ENCODE data around the gene HIF1A. TPM values are rescaled to one million over a fixed set of nuclear protein-coding genes. Genes with fewer than 3 reads are reported as not detected.

HIF1A gene
- total RNA-seq, 4 donors from 2014 or later: 52.1 to 160 (median 71.1) TPM

DNA sequence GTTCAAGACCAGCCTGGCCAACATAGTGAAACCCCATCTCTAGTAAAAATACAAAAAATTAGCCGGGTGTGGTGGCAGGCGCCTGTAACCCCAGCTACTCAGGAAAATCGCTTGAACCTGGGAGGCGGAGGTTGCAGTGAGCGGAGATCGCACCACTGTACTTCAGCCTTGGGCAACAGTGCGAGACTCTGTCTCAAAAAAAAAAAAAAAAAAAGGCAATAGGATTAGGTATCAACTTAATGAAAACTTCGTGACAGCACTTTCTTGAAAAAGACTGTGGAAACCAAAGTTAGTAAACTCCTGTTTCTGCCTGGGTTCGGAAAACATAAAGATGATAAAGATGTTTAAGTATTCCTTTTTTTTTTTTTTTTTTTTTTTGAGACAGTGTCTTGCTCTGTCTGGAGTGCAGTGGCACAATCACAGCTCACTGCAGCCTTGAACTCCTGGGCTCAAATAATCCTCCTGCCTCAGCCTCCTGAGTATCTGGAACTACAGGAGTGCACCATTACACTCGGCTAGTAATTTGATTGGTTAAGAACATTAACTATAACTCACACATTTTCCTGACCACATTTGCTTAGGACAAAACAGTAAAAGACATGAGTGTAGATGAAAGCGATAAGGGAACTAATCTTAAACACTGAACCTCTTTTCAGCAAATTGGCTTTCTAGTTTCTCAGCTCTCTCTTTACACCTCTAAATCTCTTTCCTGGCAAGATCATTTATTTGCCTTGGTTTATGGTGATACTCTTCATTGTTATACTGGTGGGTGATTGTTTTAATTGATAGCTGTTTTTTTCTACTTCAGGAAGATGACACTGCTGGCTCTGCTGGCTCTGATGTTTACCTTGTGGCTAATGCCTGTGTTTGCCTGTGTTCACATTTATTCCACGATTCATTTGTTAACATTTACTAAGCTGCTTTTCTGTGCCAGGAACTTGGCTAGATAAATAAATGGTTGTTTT is 15.8 kb downstream of the HIF1A start:
- DNase-seq: no peak
- H3K4me1 ChIP-seq: peaks cover 0 to 21% (median 6%) of the 10 kb centered on the region in 4 donors

GRCh38 chr14:61712137-61712536 is 16.8 kb downstream of the HIF1A start:
- peaks cover 0 to 23% (median 6%) of the 10 kb centered on the region in 4 donors for H3K4me1 ChIP-seq
- no peak overlapping the region for H3K27ac ChIP-seq
- H3K9me3 ChIP-seq: no peaks in the 10 kb centered on the region
- no peak overlapping the region for H3K4me3 ChIP-seq
- no peaks in the 10 kb centered on the region for H3K27me3 ChIP-seq
- TF ChIP-seq, protein P1, sequence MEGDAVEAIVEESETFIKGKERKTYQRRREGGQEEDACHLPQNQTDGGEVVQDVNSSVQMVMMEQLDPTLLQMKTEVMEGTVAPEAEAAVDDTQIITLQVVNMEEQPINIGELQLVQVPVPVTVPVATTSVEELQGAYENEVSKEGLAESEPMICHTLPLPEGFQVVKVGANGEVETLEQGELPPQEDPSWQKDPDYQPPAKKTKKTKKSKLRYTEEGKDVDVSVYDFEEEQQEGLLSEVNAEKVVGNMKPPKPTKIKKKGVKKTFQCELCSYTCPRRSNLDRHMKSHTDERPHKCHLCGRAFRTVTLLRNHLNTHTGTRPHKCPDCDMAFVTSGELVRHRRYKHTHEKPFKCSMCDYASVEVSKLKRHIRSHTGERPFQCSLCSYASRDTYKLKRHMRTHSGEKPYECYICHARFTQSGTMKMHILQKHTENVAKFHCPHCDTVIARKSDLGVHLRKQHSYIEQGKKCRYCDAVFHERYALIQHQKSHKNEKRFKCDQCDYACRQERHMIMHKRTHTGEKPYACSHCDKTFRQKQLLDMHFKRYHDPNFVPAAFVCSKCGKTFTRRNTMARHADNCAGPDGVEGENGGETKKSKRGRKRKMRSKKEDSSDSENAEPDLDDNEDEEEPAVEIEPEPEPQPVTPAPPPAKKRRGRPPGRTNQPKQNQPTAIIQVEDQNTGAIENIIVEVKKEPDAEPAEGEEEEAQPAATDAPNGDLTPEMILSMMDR (IDR thresholded peaks at IDR 0.05): no peak
- no peak for DNase-seq
- H3K36me3 ChIP-seq: no peaks in the 10 kb centered on the region

More for the DNA sequence above, 15.8 kb downstream of the HIF1A start:
- TF ChIP-seq POLR2A (IDR thresholded peaks at IDR 0.05): no peak
- TF ChIP-seq, protein P1 (IDR thresholded peaks at IDR 0.05): no peak
- H3K27me3 ChIP-seq: no peaks in the 10 kb centered on the region
- no peak overlapping the region for H3K27ac ChIP-seq
- H3K4me3 ChIP-seq: no peak overlapping the region
- no peaks in the 10 kb centered on the region for H3K36me3 ChIP-seq
- H3K9me3 ChIP-seq: no peaks in the 10 kb centered on the region

GRCh38 chr14:61713724-61714437 is 18.6 kb downstream of the HIF1A start:
- no peak for TF ChIP-seq POLR2A (IDR thresholded peaks at IDR 0.05)
- TF ChIP-seq, protein P1 (IDR thresholded peaks at IDR 0.05): no peak
- H3K27ac ChIP-seq: no peak overlapping the region

GRCh38 chr14:61716956-61717355 is 21.6 kb downstream of the HIF1A start:
- Histone ChIP-seq H3K27ac (no peak overlapping the region), H3K4me1 (peaks cover 0 to 40% (median 12%) of the 10 kb centered on the region in 4 donors), H3K9me3 (no peaks in the 10 kb centered on the region), H3K36me3 (peaks cover 0 to 6% (median 0%) of the 10 kb centered on the region in 3 donors), H3K4me3 (no peak overlapping the region), H3K27me3 (no peaks in the 10 kb centered on the region)
- TF ChIP-seq, protein P1 (IDR thresholded peaks at IDR 0.05): no peak
- no peak for TF ChIP-seq POLR2A (IDR thresholded peaks at IDR 0.05)
- DNase-seq: no peak

More at GRCh38 chr14:61713724-61714437, 18.6 kb downstream of the HIF1A start:
- no peak for DNase-seq
- H3K36me3 ChIP-seq: no peaks in the 10 kb centered on the region
- no peaks in the 10 kb centered on the region for H3K27me3 ChIP-seq
- H3K4me1 ChIP-seq: peaks cover 0 to 40% (median 13%) of the 10 kb centered on the region in 4 donors
- H3K4me3 ChIP-seq: no peak overlapping the region
- H3K9me3 ChIP-seq: no peaks in the 10 kb centered on the region

DNA sequence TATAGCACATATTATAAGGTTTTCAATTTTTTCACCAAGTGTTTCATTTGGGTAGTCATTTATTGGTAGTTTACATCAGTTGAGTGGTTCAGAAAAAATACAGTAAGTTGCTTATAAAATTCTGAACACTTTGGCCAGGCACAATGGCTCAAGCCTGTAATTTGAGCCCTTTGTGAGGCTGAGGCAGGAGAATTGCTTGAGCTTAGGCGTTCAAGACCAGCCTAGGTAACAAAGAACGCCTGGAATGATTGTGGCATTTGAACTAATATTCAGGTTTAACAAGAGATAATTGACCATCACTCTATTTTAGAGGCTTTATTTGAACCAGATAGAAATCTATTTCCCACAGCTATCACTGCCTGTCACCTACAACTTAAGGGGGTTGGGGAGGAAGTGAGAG is 22.7 kb downstream of the HIF1A start:
- Histone ChIP-seq H3K9me3 (no peaks in the 10 kb centered on the region), H3K4me3 (no peak overlapping the region), H3K27ac (no peak overlapping the region), H3K4me1 (peaks cover 0 to 40% (median 10%) of the 10 kb centered on the region in 4 donors), H3K27me3 (no peaks in the 10 kb centered on the region), H3K36me3 (peaks cover 0 to 15% (median 0%) of the 10 kb centered on the region in 3 donors)
- DNase-seq: no peak
- TF ChIP-seq, protein P1 (IDR thresholded peaks at IDR 0.05): no peak
- TF ChIP-seq POLR2A (IDR thresholded peaks at IDR 0.05): no peak

Data from Peyer's patch (tissue), 4 donors.